Esophagus muscularis mucosa (tissue), 3 donors: ENCODE results near the gene CD248.

Experiments
- CTCF ChIP-seq, 3 experiments: fragments of 200-600 bp in 2 of 3; fragments of 450-650 bp in 1 of 3; sonication (generic) in 2 of 3; IDR thresholded peaks; one replicate each; pipeline ENCODE4 v1.5.1; 2017 to 2019; ENCODE audit warnings: antibody characterized with exemption in 3 of 3, mild to moderate bottlenecking in 2 of 3, moderate library complexity in 1 of 3
- POLR2A ChIP-seq: fragments of 450-650 bp; IDR thresholded peaks from one replicate; pipeline ENCODE4 v1.6.1; 2017; ENCODE audit warnings: antibody characterized with exemption, moderate library complexity, mild to moderate bottlenecking, low read depth

DNA sequence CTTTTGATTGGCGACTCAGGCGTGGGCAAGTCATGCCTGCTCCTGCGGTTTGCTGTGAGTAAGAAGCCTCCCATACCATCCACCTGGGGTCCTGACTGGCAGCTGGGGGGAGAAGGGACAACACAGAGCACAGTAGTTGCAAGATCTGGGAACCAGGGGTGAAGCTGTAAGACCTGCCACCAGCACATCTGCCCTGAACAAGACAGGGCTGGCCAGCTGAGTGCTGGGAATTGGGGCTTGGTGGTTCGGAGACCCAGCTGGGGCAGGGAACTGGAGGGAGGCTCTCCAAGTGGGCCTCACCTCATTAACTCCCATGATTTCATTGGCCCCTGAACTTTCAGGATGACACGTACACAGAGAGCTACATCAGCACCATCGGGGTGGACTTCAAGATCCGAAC is 45.0 kb downstream of the CD248 start:
- no peak for TF ChIP-seq CTCF (IDR thresholded peaks at IDR 0.05)
- no peak for TF ChIP-seq POLR2A
